Measurements from ENCODE around the gene GSTO1. TPM values are rescaled to one million over a fixed set of nuclear protein-coding genes. Genes with fewer than 3 reads are reported as not detected.

Gene GSTO1
- total and polyA plus RNA-seq, 9 of the 15 experiments (the other 6 are each of a cell fraction or from before 2014, with no cell fraction given), result 136 to 592 (median 237) TPM

DNA sequence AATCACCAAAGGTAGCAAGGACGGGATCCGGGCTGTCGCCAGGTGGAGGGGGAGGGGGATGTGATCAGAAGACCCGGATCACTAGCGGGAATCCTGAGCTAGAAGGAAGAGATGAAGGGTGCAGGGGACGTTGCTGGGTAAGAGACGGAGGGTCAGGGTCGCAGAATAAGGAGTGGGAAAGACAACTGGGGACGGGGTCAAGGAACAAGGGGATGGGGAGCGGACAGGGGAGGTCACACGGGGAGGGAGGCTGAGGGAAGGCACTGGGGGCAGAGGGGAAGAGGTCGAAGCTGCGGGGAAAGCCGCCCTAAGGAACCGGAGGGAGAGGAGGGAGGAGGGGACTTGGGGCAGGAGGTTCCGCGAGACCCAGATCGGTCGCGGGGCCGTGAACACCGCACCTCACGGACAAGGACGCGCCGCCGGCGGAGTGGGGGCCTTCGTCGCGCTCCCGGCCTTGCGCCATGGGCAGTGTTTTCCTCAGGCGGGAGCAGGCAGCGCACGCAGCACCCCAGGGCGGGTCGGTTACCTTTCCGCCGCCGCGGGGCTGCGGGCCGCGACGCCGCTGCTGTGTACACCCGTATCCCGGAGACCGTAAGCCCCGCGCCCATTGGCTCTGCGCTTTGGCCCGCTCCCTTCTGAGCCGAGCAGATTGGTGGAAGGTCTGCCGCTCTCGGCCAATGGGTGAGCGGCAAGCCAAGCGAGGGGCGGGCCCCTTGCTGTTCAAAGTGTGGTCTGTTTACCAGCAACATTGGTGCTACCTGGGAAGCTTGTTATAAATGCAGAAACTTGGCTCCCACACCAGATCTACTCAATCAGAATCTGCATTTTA lies 22.7 kb upstream of the GSTO1 start, which contains the start of gene CFAP43 (continued):
- TF ChIP-seq ZNF280B (CRISPR knock-in tag; IDR thresholded peaks at IDR 0.05) (no peak), PHB (CRISPR knock-in tag; IDR thresholded peaks at IDR 0.05) (no peak), NR1H2 (CRISPR knock-in tag; IDR thresholded peaks at IDR 0.05) (no peak), ZNF57 (CRISPR knock-in tag; IDR thresholded peaks at IDR 0.05) (no peak), SMARCE1 (IDR thresholded peaks at IDR 0.05) (no peak), MEF2D (tag; conservative IDR thresholded peaks at IDR 0.05; ENCODE audit: low read depth) (no peak), NCOA2 (IDR thresholded peaks at IDR 0.05; ENCODE audit: partially characterized antibody in 2 of 2) (no peak), TRIM28 (IDR thresholded peaks at IDR 0.05) (no peak), NFATC3 (IDR thresholded peaks at IDR 0.05) (no peak), YY1 (IDR thresholded peaks at IDR 0.05; ENCODE audit: borderline replicate concordance in 1 of 3, control insufficient read depth in 1 of 3, extremely low read depth in 1 of 3, insufficient read depth in 3 of 3, insufficient read length in 1 of 3, insufficient replicate concordance in 2 of 3, low read depth in 1 of 3, low read length in 2 of 3) (peak in 2 of 3 experiments; percentile 10 to 33), MED1 (CRISPR knock-in tag; IDR thresholded peaks at IDR 0.05; ENCODE audit: borderline replicate concordance) (no peak), KLF1 (tag; IDR thresholded peaks at IDR 0.05) (no peak), BDP1 (IDR thresholded peaks at IDR 0.05; ENCODE audit: insufficient read depth, insufficient read length) (no peak), ZBTB7A (IDR thresholded peaks at IDR 0.05; ENCODE audit: borderline replicate concordance, control insufficient read depth, low read depth, low read length) (no peak; the same call in 1 of the 2 replicates), TEAD4 (IDR thresholded peaks at IDR 0.05; ENCODE audit: low read length) (no peak), TEAD4 (CRISPR knock-in tag; IDR thresholded peaks at IDR 0.05; ENCODE audit: borderline replicate concordance) (no peak), NR2F6 (CRISPR knock-in tag; IDR thresholded peaks at IDR 0.05) (no peak), MAX (CRISPR knock-in tag; IDR thresholded peaks at IDR 0.05) (peak; percentile 37; the same call in 1 of the 2 replicates)
- TF ChIP-seq, protein P1, sequence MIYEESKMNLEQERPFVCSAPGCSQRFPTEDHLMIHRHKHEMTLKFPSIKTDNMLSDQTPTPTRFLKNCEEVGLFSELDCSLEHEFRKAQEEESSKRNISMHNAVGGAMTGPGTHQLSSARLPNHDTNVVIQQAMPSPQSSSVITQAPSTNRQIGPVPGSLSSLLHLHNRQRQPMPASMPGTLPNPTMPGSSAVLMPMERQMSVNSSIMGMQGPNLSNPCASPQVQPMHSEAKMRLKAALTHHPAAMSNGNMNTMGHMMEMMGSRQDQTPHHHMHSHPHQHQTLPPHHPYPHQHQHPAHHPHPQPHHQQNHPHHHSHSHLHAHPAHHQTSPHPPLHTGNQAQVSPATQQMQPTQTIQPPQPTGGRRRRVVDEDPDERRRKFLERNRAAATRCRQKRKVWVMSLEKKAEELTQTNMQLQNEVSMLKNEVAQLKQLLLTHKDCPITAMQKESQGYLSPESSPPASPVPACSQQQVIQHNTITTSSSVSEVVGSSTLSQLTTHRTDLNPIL (CRISPR knock-in tag; IDR thresholded peaks at IDR 0.05), result no peak
- TF ChIP-seq, protein P2, sequence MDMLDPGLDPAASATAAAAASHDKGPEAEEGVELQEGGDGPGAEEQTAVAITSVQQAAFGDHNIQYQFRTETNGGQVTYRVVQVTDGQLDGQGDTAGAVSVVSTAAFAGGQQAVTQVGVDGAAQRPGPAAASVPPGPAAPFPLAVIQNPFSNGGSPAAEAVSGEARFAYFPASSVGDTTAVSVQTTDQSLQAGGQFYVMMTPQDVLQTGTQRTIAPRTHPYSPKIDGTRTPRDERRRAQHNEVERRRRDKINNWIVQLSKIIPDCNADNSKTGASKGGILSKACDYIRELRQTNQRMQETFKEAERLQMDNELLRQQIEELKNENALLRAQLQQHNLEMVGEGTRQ (CRISPR knock-in tag; IDR thresholded peaks at IDR 0.05), result no peak
- TF ChIP-seq, protein P3, sequence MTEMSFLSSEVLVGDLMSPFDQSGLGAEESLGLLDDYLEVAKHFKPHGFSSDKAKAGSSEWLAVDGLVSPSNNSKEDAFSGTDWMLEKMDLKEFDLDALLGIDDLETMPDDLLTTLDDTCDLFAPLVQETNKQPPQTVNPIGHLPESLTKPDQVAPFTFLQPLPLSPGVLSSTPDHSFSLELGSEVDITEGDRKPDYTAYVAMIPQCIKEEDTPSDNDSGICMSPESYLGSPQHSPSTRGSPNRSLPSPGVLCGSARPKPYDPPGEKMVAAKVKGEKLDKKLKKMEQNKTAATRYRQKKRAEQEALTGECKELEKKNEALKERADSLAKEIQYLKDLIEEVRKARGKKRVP (CRISPR knock-in tag; IDR thresholded peaks at IDR 0.05), result no peak
- TF ChIP-seq, protein P4, sequence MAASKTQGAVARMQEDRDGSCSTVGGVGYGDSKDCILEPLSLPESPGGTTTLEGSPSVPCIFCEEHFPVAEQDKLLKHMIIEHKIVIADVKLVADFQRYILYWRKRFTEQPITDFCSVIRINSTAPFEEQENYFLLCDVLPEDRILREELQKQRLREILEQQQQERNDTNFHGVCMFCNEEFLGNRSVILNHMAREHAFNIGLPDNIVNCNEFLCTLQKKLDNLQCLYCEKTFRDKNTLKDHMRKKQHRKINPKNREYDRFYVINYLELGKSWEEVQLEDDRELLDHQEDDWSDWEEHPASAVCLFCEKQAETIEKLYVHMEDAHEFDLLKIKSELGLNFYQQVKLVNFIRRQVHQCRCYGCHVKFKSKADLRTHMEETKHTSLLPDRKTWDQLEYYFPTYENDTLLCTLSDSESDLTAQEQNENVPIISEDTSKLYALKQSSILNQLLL (CRISPR knock-in tag; IDR thresholded peaks at IDR 0.05; ENCODE audit: borderline replicate concordance), result no peak
